ENCODE results near the gene FASTK.

FASTK gene

DNA sequence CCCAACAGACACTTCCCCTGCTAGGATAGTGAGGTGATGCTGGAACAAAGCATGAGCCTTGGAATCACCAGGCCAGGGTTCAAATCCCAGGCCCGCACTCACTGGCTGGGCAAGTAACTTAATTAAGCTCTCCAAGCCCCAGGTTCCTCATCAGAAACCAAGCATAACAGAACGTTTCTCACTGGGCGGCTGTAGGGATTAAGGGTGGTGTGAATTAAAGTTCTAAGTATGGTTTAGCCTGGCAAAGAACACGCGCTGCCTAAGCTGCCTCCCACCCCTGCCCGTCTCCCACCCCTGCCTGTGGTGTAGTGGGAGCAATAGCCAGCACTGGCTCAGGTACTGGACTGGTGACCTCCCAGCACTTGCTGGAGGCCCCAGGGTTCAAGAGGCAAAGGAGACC lies 15.6 kb downstream of the FASTK start:
- no peak for DNase-seq

DNA sequence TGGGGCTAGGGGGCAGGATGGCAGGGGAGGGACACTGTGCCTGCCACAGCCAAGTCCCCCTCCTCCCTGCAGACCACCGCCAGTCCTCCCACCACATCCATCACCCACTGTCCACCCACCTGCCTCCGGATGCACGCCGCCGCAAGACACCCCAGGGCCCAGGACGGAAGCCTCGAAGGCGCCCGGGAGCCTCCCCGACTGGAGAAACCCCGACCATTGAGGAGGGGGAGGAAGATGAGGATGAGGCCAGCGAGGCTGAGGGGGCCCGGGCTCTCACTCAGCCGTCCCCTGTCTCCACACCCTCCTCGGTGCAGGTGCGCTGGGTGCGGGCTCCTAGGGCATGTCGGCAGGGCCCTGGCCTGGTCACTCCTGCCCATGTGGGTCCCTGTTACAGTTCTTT lies 16.2 kb downstream of the FASTK start:
- DNase-seq = no peak

DNA sequence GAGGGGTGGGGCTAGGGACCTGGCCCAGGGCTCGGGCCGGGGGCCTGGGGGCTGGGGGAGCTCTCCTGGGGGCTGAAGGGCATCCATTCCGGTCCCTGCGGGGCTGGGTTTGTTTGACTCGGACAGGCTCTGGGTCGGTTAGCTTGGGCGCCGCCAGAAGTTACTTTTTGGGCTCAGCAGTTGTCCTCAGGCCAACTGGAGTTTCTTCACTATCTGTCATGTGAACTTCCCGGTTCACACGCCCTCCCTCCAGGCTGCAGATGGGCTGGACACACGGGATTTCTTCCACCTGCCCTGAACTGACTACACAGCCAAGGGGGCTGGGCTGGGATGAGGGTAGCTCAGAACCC lies 17.4 kb downstream of the FASTK start:
- no peak for DNase-seq

DNA sequence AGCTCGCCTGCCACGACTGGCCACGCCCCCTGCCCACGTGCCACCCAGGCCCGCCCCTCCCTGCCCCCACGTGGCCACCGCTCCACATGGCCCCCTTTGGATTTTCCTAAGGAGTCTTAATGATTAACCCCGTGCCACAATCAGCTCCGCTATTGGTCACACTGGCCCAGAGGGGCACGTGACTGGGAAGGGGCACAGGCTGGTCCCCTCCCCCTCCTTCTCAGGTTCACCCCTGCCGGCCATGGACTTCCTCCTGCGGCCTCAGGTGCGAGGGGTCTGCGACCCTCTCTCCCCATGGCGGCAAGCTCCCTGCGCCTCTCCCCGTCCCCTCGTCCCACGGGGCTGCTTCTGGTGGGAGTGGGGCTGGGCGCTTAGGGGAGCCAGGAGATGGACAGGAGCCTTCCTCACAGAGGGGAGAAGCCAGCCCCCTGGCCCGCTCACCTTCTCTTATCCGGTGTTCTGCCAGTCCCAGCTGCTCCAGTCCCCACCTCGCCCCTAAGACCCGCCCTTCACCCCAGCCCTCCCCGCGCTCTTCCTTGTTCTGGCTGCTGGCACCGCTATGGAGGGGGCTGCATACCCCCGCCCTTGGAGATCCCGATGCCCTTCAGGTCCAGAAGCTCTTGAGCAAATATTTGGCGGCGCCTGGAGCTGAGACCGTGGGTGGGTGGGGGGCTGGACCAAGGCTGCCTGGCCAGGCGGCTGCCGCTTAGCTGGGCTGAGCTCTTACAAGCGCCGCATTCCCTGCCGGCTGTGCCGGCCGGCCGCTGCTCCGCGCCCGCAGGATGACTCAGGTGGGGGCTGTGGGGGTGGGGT lies 18.0 kb downstream of the FASTK start:
- DNase-seq = no peak

DNA sequence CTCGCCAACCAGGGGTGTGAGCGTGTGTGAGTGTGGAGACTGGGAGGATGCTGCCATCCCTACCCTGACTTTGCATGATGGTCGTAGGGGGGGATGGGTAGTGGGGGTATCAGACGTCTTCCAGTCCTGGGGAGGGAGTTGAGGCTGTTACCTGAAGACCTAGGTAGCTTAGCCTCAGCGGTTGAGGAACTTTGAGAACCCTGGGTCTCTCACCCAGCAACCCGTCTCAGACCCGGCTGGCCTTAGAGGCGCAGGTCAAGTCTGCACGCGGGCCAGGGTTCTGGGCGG lies 18.6 kb downstream of the FASTK start:
- DNase-seq = no peak

DNA sequence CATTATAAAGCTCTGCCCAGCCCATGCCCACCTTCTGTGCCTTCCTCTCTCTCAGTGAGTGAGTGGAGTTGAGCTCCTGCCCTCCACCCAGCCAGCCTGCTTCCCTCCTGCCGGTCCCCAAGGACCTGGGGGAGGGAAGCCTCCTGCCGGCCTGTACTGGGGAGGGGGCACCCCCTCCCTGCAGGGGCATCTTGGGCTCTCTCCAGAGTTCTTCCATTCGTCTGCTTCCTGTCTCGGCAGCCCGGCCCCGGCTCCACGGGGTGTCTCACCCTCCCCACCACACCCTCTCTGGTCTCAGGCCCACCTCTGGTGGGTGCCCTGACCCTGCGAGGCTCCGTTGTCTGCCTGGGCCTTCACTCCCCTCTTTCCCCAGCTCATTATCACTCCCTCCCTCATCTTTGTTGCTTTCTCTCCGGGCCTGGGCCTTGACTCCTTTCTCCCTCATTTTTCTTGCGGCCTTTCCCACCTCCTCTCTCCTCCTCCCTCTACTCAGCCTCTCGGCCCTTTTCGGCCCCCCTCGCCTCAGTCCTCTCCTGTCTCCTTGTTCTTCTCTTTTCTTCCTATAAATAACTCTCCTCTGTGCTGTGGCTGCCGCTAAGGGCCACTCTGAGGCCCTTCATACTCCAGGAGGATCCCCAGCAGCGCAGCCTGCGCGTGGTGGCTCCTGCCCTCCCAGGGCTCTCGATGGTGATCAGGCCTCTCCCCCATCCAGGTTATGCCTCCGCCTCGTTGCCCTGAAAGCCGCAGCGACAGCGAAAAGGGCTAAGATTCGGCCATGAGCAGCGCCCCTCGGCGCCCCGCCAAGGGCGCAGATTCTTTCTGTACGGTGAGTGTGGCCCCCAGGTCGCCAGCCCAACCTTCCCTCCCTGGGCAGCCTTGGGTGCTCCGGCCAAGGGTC lies 19.1 kb downstream of the FASTK start:
- no peak for DNase-seq

DNA sequence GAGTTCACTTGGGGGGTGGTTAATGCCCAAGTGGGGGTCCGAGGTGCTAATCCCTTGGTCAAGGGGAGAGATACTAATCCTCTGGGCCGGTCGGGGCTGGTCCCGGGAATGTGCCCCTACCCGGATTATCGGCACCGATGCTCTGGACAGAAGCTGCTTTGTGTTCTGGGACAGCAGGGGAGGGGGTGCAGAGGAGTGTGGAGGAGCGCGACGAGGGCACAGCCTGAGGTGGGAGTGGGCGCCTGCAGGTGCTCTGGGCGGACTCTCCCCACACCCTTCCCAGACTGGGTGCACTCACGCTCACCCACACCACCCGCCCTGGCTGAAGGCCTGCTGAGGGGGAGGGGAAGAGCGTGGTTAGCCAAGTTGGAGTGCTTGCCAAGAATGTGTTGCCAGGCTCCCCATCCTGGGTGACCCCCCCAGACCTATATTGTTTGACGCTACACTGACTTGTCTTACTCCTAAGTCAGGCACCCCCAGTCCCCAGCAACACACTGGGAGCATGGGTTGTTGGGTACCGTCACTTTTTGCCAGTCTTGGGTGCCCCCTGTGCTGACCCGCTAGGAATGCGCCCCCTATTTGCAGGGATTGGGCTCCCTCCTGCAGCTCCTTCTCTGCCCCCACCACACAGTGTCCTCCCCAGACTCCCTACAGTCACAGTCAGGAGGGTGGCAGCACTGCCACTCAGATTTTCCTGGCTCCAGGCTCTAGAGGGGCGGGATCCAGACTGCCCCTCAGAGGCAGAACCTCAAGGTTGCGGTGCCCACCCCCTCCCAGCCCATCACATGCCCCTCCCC lies 20.0 kb downstream of the FASTK start:
- peak in 9 of 14 donors; percentile 6 to 63 (median 49) for DNase-seq

DNA sequence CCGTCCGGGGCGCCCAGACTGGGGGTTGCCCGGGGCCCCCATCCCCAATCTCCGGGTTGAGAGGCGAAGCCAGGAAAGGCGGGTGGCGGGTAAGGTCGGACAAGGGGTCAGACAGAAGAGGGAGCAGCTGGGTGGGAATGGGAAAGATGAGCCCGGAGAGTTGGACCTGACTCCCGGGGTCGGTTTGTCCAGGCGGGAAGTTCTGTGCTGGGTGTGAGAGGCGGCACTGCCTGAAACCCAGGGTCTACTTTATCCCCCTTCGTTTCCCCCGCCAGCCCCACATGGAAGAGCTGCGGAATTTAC lies 20.5 kb downstream of the FASTK start:
- DNase-seq = no peak

DNA sequence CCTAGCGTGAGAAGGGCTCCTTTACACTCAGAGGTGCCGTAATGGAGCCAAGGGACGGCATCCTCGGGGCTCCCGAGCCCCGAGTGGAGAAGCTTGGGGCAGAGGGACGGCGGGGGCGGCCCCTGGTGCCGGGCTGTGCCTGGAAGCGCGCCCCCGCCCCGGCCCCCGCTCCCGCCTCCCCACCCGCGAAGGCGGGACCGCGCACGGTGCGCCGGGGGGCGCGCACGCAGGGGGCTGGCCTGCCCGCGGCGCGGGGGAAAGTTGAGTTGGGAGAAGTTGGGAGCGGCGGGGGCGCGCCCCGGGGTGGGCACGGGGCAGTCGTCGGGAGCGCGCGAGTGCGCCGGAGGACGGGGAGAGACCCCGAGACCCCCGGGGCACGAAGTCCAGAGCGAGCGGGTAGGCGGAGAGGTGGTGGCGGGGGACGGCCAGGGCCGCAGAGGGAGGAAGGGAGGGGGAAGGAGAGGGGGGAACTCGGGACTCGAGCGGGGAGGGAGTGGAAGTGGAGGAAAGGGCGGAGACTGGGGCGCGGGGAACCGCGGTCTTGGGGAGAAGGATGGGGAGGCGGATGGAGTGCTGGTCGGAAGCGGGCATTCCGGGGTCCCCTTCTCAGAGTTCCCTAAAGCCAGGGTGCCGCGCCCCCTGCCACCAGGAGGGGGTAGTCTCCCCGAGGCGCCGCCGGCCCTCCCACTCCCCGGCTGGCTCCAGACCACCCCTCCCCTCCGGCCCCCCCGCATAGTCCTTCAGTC lies 21.1 kb downstream of the FASTK start, which contains the start of gene SLC4A2:
TSS of gene SLC4A2 (plus strand) at position 223 of the 746 bp plus-strand sequence. CDS start 2,399 bp downstream, outside the sequence.
- DNase-seq = peak; percentile 13 to 95 (median 85)

DNA sequence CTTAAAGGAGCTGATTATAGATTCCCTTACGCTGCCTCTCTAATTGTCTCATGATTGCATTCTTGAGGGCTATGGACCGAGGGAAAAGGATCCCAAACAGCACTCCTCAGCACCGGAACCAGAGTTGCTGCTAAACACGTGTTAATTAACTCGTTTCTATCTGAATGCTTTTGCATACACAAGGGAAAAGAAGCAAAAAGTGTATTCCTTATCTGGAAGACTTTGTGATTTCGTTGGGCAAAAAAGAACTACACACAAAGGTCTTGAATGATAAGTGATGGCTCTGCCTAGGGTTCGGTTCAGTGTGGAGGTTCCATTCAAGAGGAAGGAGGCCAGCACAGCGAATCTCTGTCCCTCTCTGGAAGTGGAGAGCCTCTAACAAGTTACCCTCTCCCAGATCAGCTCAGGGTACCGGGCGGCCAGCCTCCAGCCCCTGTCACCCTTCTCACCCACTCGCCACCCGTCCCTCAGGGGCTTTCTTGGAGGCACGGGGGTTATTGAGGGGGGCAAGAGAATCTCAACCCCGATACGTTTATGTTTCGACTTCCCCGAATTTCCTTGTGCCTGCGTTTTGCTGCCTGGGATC lies 21.7 kb downstream of the FASTK start:
- peak in 3 of 14 donors; percentile 52 to 84 (median 55) for DNase-seq

DNA sequence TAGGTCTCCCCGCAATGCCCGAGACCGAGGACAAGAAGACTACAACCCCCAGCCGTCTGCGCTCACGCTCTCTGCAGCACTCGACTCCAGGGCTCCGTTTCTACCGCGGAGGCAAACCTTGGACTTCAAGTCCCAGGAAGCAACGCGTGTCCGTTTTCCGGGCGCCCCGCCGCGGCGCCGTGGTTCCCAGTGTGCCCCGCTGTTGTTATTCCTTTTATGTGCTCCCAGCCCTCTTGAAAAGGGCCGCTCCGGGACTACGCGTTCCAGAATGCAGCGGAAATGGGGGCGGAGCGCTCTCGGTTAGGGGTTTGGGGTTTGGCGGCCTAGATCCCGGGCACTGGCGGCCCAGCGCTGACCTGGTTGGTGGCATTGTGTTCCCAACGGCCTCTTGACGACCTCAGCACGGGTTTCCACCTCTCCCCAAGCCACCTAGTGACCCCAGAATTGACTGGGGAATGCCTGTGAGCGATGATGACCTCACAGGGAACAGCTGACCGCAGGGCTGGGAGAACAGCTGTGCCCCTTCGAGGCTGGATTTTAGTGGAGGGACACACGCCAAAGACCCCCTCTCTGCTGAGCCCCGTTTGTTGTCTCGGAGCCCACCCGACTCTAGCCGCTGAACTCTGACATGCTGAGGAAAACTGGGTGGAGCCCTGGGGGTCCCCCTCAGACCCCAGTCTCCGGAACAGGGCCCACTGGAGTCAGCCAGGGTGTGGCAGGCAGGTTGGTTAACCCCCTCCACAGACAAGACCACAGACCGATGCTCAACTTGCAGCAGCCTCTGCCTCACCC lies 22.4 kb downstream of the FASTK start:
- peak; percentile 91 to 100 (median 98) for DNase-seq

DNA sequence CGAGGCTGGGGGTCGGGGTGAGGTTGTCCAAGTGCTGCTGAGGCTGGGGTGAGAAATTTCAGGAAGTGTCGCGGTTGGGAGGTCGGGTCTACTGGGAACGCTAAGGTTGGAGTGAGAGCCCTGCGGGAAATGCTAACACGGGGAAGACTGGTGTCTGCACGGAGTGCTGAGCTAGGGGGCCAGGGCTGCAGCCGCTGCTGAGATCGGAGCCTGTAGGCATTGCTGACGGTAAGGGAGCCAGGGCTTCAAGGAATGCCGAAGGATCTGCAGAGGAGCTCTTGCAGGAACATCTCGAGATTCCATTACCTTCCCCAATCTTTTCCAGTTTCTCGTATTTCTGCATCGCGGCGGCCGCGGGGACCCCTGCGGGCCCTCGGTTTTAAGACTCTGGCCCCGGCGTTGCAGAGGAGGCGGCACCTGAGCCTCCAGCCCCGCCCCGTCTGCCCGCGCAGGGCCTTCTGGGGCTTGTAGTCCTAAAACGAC lies 23.1 kb downstream of the FASTK start, which contains the start of gene CDK5:
TSS of gene CDK5 (minus strand) at position 392 of the 483 bp plus-strand sequence. CDS start at position 343, 49 bp downstream.
- DNase-seq = no peak

DNA sequence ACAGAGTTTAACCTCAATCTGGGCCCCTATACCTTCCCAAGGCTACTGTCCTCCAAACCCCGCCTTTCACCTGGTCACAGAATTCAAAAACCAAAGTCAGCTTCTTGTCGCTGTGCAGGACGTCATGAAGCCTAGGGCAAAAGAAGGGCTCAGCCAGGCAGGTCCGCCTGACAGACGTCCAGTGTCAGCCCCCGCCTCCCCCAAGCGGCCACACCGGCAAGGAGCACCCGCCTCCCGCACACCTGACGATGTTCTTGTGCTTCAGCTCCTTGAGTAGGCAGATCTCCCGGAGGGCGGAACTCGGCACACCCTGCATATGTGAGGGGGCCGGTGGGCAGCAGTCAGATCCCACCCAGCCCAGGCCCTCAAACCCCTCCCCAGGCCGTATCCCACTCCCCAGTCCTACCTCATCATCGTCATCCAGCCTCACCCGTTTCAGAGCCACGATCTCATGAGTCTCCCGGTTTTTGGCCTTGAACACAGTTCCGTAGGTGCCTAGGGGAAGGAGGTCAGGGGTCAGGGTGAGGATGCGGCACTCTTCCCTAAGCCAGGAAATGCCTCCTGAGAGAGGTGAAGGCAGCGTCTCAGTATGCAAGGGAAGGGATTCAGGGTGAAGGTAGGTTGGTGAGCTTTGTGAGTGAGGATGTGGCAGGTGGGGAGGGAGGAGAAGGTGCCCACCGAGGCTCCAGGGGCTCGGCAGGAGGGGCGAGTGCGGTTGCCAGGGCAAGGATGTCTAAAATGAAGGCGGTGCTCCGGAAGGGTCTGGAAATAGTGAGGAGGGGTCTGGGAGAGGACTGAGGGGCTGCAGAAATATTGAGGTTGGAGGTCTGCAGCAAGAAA lies 23.7 kb downstream of the FASTK start:
- no peak for DNase-seq

DNA sequence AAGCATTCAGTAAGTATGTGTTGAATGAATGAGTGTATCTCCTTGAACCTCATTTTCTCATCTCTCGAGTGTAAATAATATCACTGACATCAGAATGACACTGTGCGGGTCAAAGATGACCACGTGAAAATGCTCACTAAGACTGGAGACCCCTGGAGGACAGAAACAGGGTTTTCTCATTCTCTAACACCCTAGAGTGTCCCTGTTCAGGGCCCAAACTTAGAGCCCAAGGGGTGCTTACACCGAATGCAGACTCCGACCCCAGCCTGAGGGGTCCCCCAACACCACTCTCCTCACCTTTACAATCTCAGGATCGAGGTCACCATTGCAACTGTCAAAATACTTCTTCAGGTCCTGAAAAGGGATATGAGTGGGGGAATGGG lies 24.3 kb downstream of the FASTK start:
- DNase-seq = no peak

DNA sequence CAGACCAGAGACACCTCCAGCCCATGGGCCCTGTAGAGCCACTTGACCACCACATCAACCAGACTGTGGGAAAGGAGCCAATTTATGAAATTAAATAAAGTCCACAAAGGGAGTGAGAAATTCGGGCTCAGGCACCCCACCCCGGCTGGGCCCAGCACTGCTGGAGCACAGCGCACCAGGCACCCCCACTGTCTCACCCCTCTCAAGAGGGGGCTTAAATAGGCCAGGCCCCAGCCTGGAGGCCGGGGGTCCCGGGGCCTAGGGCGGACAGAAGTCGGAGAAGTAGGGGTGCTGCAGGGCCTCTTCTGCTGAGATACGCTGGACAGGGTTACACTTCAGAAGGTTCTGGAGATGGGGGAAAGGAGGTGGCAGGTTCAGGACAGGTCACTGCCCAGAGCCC lies 26.9 kb downstream of the FASTK start:
- no peak for DNase-seq

DNA sequence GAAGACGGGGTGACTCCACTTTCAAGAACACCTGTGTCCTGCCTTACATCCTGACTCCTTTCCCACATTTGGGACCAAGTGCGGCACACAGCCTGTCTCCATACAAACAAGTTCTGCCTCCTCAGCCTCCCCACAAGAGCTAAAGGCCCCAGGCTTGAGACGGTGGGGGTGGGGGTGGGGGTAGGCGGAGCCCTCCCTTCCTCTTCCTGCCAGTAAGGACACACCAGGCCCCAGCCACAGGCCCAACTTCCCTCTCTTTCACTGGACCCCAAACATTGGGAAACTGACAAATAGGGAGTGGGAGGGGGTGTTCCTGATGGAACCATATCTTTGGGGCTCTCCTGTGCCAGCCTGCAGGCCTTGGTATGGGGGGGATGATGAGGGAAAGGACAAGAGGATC lies 27.5 kb downstream of the FASTK start:
- no peak for DNase-seq

DNA sequence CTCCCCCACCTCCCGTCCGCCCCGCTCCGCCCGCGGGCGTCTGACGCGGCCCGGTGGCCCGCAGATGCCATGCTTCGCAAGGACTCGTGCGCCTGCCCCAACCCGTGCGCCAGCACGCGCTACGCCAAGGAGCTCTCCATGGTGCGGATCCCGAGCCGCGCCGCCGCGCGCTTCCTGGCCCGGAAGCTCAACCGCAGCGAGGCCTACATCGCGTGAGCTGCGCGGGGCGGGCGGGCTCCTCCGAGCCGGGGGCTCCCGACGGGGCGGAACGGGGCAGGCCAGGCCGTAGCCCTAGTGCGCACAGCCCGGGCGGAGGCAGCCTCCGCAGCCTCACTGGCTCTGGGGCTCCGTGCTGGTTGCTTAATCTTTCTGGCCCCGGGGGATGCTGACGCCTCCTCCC lies 29.5 kb downstream of the FASTK start:
- DNase-seq = peak in 1 of 14 donors; percentile 26

DNA sequence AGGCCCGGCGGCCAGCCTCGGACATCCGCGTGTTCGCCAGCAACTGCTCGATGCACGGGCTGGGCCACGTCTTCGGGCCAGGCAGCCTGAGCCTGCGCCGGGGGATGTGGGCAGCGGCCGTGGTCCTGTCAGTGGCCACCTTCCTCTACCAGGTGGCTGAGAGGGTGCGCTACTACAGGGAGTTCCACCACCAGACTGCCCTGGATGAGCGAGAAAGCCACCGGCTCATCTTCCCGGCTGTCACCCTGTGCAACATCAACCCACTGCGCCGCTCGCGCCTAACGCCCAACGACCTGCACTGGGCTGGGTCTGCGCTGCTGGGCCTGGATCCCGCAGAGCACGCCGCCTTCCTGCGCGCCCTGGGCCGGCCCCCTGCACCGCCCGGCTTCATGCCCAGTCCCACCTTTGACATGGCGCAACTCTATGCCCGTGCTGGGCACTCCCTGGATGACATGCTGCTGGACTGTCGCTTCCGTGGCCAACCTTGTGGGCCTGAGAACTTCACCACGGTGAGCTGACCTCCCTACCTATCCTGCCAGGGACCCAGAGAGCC lies 31.6 kb downstream of the FASTK start:
- DNase-seq = no peak

DNA sequence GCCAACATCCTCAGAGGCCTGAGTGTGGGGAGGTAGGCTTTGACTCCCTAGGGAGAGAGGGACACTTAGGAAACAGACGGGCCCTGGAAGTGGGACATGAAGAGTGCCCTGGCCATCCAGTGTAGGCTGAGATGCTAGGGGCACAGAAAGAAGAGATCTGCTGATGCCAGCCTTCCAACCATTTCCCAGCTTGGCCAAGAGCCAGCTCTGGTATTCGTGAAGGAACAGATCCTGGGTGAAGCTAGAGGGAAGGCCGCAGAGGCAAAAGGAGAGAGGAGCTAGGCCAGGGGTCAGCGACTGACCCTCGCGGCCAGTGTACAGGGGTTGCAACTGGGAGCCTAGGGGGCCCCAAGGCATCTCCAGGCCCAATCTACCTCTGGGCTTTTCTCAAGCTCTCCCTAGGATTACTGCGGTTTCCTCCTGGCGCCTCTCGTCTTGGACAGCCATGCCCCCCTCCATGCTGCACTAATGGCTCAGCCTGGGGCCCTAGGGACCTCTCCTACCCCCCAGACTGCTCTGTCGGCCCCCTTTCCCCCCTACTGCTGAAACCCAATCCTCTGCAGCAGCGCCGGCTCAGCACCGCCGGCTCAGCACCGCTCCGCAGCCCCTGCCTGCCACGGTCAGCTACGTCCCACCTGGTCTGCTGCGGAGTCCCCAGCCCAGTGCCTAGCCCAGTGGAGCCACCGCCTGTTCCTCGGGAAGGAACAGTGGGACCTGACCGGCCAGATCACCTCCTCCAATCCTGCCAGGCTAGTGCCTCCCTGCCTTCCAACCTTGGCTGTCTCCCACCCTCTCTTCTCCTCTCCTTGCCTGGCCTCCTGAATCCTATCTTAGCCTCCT lies 32.4 kb downstream of the FASTK start, which contains the start of gene ASIC3:
TSS of gene ASIC3 (plus strand) at position 556 of the 840 bp plus-strand sequence. CDS start 355 bp downstream, outside the sequence.
- no peak for DNase-seq
